ENCODE results near the gene DCAF8L2.
"Not testable (repeated sequence)": the region's sequence is repeated elsewhere in the genome, so short reads cannot be mapped to it uniquely, and the experiment has no call there.

DNA sequence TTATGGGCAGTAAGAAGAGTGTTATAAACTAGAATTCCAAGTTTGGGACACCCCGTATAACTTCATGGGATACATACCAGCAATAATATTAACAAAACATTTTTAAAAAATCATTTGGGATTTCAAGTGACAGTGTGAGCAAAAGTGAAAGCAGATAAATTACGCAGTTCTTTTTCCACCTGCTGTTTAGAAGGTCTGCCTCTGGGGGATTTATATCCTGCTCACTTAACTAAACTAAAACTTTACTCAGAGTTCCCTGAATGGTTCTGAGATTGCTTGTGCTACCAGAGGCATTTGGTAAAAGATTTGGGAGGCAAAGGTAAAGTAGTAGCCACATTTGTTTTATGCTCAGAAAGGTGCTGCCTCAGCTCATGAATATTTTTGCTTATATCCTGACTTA is 160.2 kb downstream of the DCAF8L2 start:
- TF ChIP-seq CTCF (tag by site-specific recombination; IDR thresholded peaks at IDR 0.05); ZSCAN23 (tag by site-specific recombination; IDR thresholded peaks at IDR 0.05); HOXA7 (CRISPR knock-in tag; IDR thresholded peaks at IDR 0.05; ENCODE audit: borderline replicate concordance); ZNF37A (tag by site-specific recombination; IDR thresholded peaks at IDR 0.05); ZNF76 (tag by site-specific recombination; IDR thresholded peaks at IDR 0.05; ENCODE audit: borderline replicate concordance, low read depth); ZNF114 (tag by site-specific recombination; IDR thresholded peaks at IDR 0.05): not testable (repeated sequence)
- TF ChIP-seq, protein P1, sequence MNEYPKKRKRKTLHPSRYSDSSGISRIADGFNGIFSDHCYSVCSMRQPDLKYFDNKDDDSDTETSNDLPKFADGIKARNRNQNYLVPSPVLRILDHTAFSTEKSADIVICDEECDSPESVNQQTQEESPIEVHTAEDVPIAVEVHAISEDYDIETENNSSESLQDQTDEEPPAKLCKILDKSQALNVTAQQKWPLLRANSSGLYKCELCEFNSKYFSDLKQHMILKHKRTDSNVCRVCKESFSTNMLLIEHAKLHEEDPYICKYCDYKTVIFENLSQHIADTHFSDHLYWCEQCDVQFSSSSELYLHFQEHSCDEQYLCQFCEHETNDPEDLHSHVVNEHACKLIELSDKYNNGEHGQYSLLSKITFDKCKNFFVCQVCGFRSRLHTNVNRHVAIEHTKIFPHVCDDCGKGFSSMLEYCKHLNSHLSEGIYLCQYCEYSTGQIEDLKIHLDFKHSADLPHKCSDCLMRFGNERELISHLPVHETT (tag by site-specific recombination; IDR thresholded peaks at IDR 0.05), result not testable (repeated sequence)

Data from HEK293 (cell line).